Activated gamma-delta T cell treated with anti-CD3 and anti-CD28 coated beads, Interleukin-2, amount 50 U/mL, for 16 hours (primary cell): ENCODE results near the gene PARD3.
"Not testable (repeated sequence)": the region's sequence is repeated elsewhere in the genome, so short reads cannot be mapped to it uniquely, and the experiment has no call there.

ENCODE experiments used
- DNase-seq: peaks from one replicate; pipeline ENCODE4 v3.0.0-alpha.2; 2020; ENCODE audit warnings: low read depth

The PARD3 gene

DNA sequence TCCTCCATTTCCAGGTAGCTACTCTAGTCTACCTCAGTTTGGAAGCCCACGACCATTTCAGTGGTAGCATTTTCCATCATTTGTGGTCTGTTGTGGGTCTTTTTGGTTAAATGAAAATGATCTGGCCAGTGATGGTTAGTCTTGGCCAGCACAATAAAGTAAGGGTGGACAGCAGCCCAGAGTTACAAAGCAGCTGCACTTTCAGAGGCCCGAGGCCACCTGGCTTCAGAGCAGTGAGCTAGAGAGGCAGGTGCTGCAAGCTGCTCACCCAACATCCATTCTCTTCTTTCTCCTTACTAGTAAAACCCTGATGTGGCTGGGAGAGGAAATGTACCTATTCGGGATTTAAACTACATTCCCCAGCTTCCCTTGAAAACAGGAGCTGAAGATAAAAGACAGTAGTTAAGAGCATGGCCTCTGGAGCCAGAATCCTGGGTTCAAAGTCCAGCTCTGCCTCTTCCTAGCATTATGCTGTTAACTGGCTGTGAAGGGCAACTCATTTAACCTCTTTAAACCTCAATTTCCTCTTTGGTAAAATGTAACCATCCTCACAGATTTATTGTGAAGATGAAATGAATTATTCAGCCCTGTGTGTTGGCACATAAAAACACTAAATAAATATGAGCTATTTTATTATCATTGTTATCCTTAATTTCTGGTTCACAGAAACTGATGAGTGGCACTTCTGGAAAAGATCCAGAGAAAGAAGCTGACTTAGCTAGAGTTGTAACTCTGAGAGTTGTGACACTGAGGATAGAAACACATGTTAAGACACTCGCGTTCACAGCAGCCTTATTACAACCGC is 517.4 kb downstream of the PARD3 start:
- DNase-seq = no peak

- no peak for DNase-seq
Observed at GRCh38 chr10:34295142-34295548, 520.0 kb downstream of the PARD3 start.

GRCh38 chr10:34294137-34294536 is 521.0 kb downstream of the PARD3 start:
- no peak for DNase-seq

- DNase-seq = no peak
Observed at GRCh38 chr10:34292675-34293074, 522.4 kb downstream of the PARD3 start.

GRCh38 chr10:34292194-34292565 is 522.9 kb downstream of the PARD3 start:
- no peak for DNase-seq

DNA sequence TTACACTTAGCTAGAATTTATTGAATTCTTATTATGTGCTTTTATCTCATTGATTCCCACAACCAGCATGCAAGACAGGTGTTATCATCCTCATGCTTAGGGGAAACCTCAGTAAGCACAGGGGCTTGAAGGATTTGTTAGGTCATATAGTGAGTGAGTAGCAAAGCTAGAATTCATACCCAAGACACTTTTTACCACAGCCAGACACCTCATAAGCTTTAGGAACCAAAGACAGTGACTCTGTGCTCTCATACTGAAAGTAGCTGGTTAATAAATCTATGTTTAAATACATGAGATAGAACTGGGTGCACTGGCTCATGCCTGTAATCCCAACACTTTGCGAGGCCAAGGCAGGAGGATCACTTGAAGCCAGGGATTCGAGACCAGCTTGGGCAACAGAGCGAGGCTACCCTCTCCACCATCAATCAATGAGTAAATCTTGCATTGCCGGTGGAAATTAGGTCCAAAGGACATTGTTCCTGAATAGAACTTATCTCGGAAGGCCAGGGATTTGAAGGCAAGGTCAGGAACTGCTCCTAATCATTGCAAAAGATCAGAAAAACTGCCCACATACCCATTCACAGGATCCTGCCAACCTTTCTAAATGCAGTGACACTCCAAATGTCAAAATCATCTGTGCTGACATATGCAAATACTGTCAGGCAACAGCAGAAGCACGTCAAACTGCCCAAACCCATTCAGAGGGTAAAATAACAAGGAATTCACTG is 523.5 kb downstream of the PARD3 start:
- DNase-seq = no peak

DNA sequence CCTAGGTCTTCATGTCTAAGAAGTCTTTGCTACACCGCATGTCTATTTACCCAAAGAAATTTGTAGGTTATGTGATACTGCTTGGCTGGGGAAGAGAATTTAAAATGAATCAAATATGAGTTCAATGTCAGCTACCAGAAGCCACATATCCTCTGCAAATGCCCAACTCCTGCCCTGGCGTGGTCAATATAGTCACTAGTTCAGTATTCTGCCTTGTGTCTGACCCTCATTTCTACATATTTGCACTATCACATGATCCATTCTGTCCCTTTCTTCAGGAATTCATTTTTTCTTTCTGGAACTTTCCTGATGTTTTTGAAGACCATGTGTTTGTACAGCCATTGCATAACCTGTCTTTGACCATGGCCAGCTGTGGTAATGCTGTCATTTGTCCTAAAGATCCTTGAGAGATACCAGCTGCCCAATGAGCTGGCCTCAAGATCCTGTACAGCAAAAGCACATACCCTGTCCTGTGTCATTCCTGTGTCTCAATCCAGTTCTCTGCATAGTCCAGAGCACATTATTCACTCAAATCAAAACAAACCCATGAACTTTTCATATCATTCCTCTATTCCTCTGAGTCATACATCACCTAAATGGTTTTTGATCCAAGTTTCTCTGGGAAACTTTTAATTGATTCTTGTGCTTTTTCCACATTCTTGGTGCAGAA is 524.5 kb downstream of the PARD3 start:
- no peak for DNase-seq

DNA sequence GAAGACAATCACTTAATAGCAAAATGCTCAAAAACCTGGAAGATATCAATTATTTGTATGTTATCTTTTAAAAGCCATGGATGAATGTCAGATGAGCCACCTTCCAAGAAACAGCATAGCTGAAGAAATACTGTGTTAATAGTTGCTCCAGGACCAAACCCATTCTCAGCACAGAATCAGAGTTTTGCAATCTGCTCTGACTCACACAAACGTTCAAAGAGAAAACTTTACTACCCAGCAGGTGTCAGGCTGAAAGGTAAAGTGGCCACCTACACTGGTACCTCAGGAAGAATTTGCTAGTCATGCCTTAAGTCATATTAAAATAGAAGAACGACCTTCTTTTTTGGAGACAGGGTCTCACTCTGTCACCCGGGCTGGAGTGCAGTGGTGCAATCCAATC is 526.5 kb downstream of the PARD3 start:
- no peak for DNase-seq

DNA sequence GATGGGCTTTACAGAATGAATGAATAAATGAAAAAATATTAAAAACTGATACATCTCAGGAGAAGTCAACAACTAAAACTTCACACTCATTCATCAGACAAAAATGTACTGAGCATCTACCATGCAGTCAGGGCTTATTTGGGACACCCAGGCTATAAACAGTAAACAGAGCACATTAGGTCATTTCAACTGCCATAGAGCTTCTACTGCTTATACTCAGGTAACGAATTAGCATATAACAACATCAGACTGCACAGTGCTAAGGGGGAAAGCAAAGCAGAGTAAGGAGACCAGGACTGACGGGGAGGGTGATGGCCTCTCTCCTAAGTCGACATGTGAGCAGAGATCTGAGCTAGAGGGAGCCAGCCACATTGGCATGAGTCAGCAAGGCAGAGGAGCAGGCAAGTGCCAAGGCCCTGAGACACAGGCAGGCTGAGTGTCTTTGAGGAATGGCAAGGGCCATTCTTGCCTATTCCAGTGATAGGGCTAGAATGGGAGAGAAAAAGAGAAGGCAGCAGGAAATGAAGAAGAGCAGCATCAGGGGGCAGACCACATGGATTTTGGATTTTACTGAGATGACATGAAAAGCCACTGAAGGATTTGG is 528.9 kb downstream of the PARD3 start:
- DNase-seq = no peak

- DNase-seq = no peak
Observed at GRCh38 chr10:34281661-34282582, 533.2 kb downstream of the PARD3 start.

GRCh38 chr10:34280599-34281374 is 534.3 kb downstream of the PARD3 start:
- DNase-seq = no peak

DNA sequence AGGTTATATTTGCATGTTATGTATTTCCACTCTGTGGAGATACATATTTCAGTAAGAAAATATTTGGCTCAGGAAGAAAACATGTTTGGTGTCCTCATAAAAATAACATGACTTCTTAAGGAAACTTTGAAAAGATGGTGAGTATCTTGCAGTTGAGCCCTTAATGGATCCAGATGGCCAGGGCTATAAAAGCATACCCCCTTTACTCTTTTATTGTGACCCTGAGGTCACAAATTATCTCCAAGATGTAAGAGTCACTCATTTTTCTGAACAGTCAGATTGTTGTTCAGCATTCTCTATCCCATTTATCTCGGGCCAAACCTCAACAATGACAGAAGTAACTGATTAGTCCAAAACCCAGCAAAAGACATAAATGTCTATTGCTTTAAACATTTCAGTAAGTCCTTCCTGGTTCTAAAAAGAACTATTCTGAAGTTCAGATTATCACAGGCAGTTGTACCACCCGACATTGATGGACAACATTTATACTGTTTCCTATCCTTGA is 539.4 kb downstream of the PARD3 start:
- DNase-seq = no peak

DNA sequence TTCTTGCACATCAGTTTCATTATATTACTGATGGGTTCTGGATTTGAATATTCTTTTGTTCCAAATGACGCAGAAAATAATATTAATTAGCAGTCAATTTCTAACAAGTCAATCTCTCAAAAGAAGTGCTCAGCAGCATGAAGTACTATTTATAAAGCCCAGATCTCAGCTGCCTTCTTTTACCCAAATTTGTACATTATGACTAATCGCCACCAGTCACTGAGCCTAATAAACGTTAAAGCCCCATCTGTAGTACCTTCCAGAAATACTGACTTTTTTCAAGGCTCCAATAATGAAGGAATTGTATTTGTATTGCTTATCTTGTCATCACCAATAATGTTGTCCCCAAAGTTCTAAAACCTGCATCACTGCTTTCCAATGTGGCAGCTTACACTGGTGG is 540.2 kb downstream of the PARD3 start:
- no peak for DNase-seq

GRCh38 chr10:34273340-34273739 is 541.8 kb downstream of the PARD3 start:
- no peak for DNase-seq

- no peak for DNase-seq
Observed at GRCh38 chr10:34272316-34272715, 542.8 kb downstream of the PARD3 start.

DNA sequence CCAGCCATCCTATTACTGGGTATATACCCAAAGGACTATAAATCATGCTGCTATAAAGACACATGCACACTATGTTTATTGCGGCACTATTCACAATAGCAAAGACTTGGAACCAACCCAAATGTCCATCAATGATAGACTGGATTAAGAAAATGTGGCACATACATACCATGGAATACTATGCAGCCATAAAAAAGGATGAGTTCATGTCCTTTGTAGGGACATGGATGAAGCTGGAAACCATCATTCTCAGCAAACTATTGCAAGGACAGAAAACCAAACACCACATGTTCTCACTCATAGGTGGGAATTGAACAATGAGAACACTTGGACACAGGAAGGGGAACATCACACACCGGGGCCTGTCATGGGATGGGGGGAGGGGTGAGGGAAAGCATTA is 546.7 kb downstream of the PARD3 start:
- not testable (repeated sequence) for DNase-seq

GRCh38 chr10:34262985-34263384 is 552.1 kb downstream of the PARD3 start:
- no peak for DNase-seq

DNA sequence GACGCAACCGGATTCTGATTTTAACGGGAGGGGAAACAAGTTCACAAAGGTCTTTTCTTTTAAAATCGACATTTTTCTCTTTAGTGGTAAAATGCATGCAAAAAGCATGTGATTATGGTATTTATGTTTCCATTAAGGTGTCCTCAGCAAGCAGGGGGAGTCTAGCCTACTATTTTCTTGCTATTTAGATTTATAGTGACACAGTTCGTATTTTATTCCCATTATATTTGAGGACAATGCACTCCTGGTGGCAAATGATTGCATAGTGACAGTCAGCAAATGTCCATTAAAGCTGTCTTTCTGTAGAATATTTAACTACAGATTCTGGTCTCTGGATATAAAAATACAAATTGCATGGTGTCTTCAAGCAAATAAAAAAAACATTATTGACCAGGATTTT is 554.2 kb downstream of the PARD3 start:
- no peak for DNase-seq

DNA sequence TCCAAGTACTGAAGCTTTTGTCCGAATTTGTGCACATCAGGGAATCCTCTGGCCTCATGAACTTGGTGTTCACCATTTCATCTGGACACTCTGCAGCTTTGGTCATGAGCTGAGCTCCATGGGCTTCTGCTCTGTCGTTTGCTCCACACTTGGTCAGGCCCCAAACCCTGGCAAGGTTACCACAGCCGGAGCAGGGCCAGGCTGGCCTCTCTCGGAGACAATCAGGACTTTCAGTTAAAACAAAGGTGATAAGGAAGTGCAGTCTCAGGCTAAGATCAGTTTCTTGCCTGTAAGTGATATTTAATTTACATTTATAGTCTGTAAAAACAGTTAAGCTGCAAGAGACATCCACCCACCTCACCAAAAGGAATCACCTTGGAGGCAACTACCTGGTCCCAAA is 558.9 kb downstream of the PARD3 start:
- no peak for DNase-seq

DNA sequence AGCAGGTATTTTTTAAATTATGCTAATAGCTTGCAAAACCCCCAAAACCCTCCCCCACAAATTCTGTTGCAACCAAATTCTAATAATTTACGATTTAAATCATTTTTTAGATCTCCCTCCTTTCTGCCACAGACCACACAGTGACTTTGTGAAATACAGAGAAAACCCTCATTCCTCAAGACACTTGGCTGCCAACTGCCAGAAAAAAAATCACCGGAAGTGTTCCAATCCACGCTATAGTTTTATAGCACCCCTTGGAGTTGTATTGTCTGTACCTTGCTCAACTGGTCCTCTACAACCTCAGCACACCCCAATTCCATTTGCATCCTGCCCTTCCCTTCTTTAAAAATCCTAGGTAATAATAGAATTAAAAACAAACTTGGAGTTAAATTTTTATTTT is 560.1 kb downstream of the PARD3 start:
- DNase-seq = no peak

GRCh38 chr10:34254596-34254995 is 560.5 kb downstream of the PARD3 start:
- DNase-seq = no peak
